ENCODE results near the gene CDKN2B-AS1.

CDKN2B-AS1 gene

GRCh38 chr9:22160221-22160620, 165.6 kb downstream of the CDKN2B-AS1 start:
- DNase-seq, result no peak

- no peak for DNase-seq
Observed at GRCh38 chr9:22165144-22165543, 170.6 kb downstream of the CDKN2B-AS1 start.

DNA sequence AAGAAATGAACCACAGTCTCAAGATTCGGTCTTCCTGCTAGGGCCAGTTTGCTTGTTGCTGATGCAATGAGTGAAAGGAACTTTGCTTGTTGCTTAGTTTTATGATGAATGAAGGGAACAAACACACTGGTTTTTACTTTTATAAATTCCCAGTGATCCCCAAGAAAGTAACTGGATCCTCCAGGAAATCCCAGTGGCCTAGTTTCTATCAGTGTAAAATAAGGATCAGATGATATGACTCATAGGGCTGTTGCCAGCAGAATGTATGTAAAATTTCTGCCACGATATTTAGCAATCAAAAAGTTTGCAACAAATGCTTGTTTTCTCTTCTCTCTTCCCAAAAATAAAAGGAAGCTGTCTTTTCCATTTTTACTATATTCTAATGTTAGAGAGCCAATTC, 174.7 kb downstream of the CDKN2B-AS1 start:
- DNase-seq, result no peak

DNA sequence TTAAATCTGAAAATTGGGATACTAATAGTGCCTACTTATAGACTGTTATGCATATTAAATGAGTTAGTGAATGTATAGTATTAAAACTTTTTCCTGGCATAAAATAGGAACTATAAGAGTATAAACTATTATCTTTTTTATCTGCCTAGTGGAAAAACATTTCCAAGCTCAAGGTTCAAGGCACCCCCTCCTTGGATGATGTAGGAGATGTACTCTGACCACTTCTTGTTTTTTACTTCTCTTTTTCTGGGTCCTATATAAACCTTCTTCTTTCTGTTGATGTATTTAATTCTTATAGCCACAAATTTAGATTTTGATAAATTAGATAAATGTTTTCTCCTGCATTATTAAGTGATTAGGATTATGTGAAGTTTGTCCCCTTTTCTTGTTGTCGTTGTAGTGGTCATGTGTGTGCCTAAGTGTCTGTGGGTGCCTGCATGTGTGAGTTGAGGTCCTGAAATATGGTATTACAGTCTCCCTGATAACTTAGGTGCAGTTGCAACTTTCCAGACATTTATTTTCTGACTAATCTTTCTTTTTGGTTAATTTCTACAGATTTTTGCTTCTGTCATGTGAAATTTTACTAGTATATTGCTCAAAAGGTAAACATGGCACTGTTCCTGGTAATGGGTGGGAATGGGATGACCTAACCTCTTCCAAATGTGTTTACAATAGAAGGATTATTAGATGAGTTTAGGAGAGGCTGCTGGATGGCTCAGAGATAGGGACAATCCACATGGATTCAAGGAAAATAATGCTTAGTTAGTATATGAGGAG, 175.3 kb downstream of the CDKN2B-AS1 start:
- DNase-seq, result no peak
